Activated CD4-positive, alpha-beta memory T cell treated with anti-CD3 and anti-CD28 coated beads, Interleukin-2, amount 10 ng/mL, durations not matched to agents 7 days and 5 days (primary cell): Measurements from ENCODE around the gene NMT1. TPM values are rescaled to one million over a fixed set of nuclear protein-coding genes. Genes with fewer than 3 reads are reported as not detected.

ENCODE experiments used
- CTCF ChIA-PET: fragments of 350-600 bp; sonication (Branson Sonifier 250); formaldehyde crosslinking; loops from one replicate; lab custom pipeline; 2021; ENCODE audit warnings: antibody characterized with exemption, inconsistent platforms; lab: Charles Lee
- POLR2A ChIA-PET: fragments of 350-600 bp; sonication (Branson Sonifier 250); formaldehyde crosslinking; loops from one replicate; lab custom pipeline; 2021; ENCODE audit warnings: antibody characterized with exemption; lab: Charles Lee
- DNase-seq: peaks from one replicate; pipeline ENCODE4 v3.0.0-alpha.2; 2020
- H3K27ac Mint-ChIP-seq: one replicate; pipeline ENCODE4 v1.8.0; 2021; ENCODE audit warnings: mild to moderate bottlenecking, mixed read lengths
- H3K27me3 Mint-ChIP-seq: one replicate; pipeline ENCODE4 v1.8.0; 2021; ENCODE audit warnings: mixed read lengths
- H3K36me3 Mint-ChIP-seq: one replicate; pipeline ENCODE4 v1.8.0; 2021; ENCODE audit warnings: low read depth, mixed read lengths
- H3K4me1 Mint-ChIP-seq: one replicate; pipeline ENCODE4 v1.8.0; 2021; ENCODE audit warnings: mixed read lengths
- H3K4me3 Mint-ChIP-seq: one replicate; pipeline ENCODE4 v1.8.0; 2021; ENCODE audit warnings: mild to moderate bottlenecking, mixed read lengths
- H3K9me3 Mint-ChIP-seq: one replicate; pipeline ENCODE4 v1.8.0; 2021; ENCODE audit warnings: mixed read lengths
- total RNA-seq, 2 experiments: library from RNA; stranded (reverse); gene quantifications; one replicate each; pipeline ENCODE4 v1.2.3, GENCODE V29; 2021

NMT1 gene
- total RNA-seq, 2 experiments from 2014 or later, result 114 TPM

- H3K9me3 Mint-ChIP-seq, result no peaks in the 10 kb centered on the region
- peak overlapping the region; percentile 96 for H3K27ac Mint-ChIP-seq
- ChIA-PET CTCF (interaction anchor here (0.6 to 3.8 kb wide), 6 partner anchors 10 to 89 kb away, joined by 3 to 23 read pairs (median 4); partner anchors contain the start of gene ACBD4), POLR2A (interaction anchor here (0.6 to 6.6 kb wide), 24 partner anchors 10 to 875 kb away, joined by 3 to 159 read pairs (median 4); partner anchors contain the start of genes ACBD4, C1QL1, CCDC43 and DCAKD)
- H3K4me3 Mint-ChIP-seq, result peak overlapping the region; percentile 89
- no peak for DNase-seq
- H3K36me3 Mint-ChIP-seq, result peaks cover 18% of the 10 kb centered on the region
- H3K4me1 Mint-ChIP-seq, result peaks cover 42% of the 10 kb centered on the region
- no peaks in the 10 kb centered on the region for H3K27me3 Mint-ChIP-seq
These were observed 589 bp downstream of the NMT1 start for GRCh38 chr17:45061606-45062205.

- ChIA-PET CTCF (interaction anchor here (1.1 to 3.8 kb wide), 2 partner anchors 14 to 72 kb away, joined by 9 to 23 read pairs; partner anchors contain the start of gene ACBD4), POLR2A (interaction anchor here (0.6 to 6.6 kb wide), 5 partner anchors 13 to 87 kb away, joined by 3 to 159 read pairs (median 3); partner anchors contain the start of gene DCAKD)
- Mint-ChIP-seq H3K4me1 (peaks cover 45% of the 10 kb centered on the region), H3K4me3 (no peak overlapping the region), H3K9me3 (no peaks in the 10 kb centered on the region), H3K36me3 (peaks cover 31% of the 10 kb centered on the region), H3K27ac (no peak overlapping the region), H3K27me3 (no peaks in the 10 kb centered on the region)
- DNase-seq, result no peak
These were observed 2.1 kb downstream of the NMT1 start for GRCh38 chr17:45063198-45063597.

GRCh38 chr17:45067637-45068036, 6.5 kb downstream of the NMT1 start:
- Mint-ChIP-seq H3K27me3 (no peaks in the 10 kb centered on the region), H3K27ac (no peak overlapping the region), H3K9me3 (no peaks in the 10 kb centered on the region), H3K36me3 (peaks cover 35% of the 10 kb centered on the region), H3K4me3 (no peak overlapping the region), H3K4me1 (peaks cover 23% of the 10 kb centered on the region)
- DNase-seq, result no peak
- ChIA-PET CTCF (interaction anchor here (0.8 kb wide), 1 partner anchor 68 kb away, joined by 4 read pairs; the partner anchor contains the start of gene ACBD4), POLR2A (interaction anchor here (1.7 to 2.2 kb wide), 2 partner anchors 9 to 17 kb away, joined by 4 to 10 read pairs; partner anchors contain the start of gene DCAKD)

GRCh38 chr17:45070001-45070400, 8.9 kb downstream of the NMT1 start:
- Mint-ChIP-seq H3K27me3 (no peaks in the 10 kb centered on the region), H3K4me1 (peaks cover 12% of the 10 kb centered on the region), H3K9me3 (no peaks in the 10 kb centered on the region), H3K4me3 (no peak overlapping the region), H3K27ac (no peak overlapping the region), H3K36me3 (peaks cover 39% of the 10 kb centered on the region)
- POLR2A ChIA-PET, result no interaction called here
- CTCF ChIA-PET, result no interaction called here
- DNase-seq, result no peak

GRCh38 chr17:45070809-45071208, 9.7 kb downstream of the NMT1 start:
- POLR2A ChIA-PET, result interaction anchor here (1.7 kb wide), 1 partner anchor 9 kb away, joined by 17 read pairs; the partner anchor contains the start of gene NMT1
- Mint-ChIP-seq H3K4me3 (no peak overlapping the region), H3K27ac (no peak overlapping the region), H3K9me3 (no peaks in the 10 kb centered on the region), H3K4me1 (peaks cover 13% of the 10 kb centered on the region), H3K27me3 (no peaks in the 10 kb centered on the region), H3K36me3 (peaks cover 39% of the 10 kb centered on the region)
- CTCF ChIA-PET, result interaction anchor here (1.3 kb wide), 1 partner anchor 29 kb away, joined by 5 read pairs; no protein-coding TSS in a partner anchor
- no peak for DNase-seq

GRCh38 chr17:45073414-45074070, 12.4 kb downstream of the NMT1 start:
- no peak for DNase-seq
- ChIA-PET CTCF (no interaction called here), POLR2A (interaction anchor here (1.0 to 1.1 kb wide), 2 partner anchors 12 to 23 kb away, joined by 3 to 4 read pairs; partner anchors contain the start of gene NMT1)
- no peaks in the 10 kb centered on the region for H3K27me3 Mint-ChIP-seq
- H3K36me3 Mint-ChIP-seq, result peaks cover 33% of the 10 kb centered on the region
- no peak overlapping the region for H3K27ac Mint-ChIP-seq
- H3K9me3 Mint-ChIP-seq, result no peaks in the 10 kb centered on the region
- no peak overlapping the region for H3K4me3 Mint-ChIP-seq
- H3K4me1 Mint-ChIP-seq, result peaks cover 28% of the 10 kb centered on the region

- no peak overlapping the region for H3K4me3 Mint-ChIP-seq
- no peaks in the 10 kb centered on the region for H3K9me3 Mint-ChIP-seq
- H3K27me3 Mint-ChIP-seq, result no peaks in the 10 kb centered on the region
- no peak for DNase-seq
- H3K36me3 Mint-ChIP-seq, result peaks cover 38% of the 10 kb centered on the region
- CTCF ChIA-PET, result no interaction called here
- POLR2A ChIA-PET, result interaction anchor here (1.7 kb wide), 1 partner anchor 9 kb away, joined by 10 read pairs; no protein-coding TSS in a partner anchor
- no peak overlapping the region for H3K27ac Mint-ChIP-seq
- H3K4me1 Mint-ChIP-seq, result peaks cover 26% of the 10 kb centered on the region
These were observed 16.5 kb downstream of the NMT1 start for GRCh38 chr17:45077643-45078042.

- Mint-ChIP-seq H3K27ac (no peak overlapping the region), H3K27me3 (no peaks in the 10 kb centered on the region), H3K36me3 (peaks cover 29% of the 10 kb centered on the region), H3K9me3 (no peaks in the 10 kb centered on the region), H3K4me1 (peaks cover 15% of the 10 kb centered on the region), H3K4me3 (no peak overlapping the region)
- no peak for DNase-seq
- POLR2A ChIA-PET, result no interaction called here
- CTCF ChIA-PET, result interaction anchor here (1.2 kb wide), 1 partner anchor 18 kb away, joined by 4 read pairs; no protein-coding TSS in a partner anchor
These were observed 20.1 kb downstream of the NMT1 start for GRCh38 chr17:45081047-45081703.

- Mint-ChIP-seq H3K4me1 (peaks cover 7% of the 10 kb centered on the region), H3K27me3 (no peaks in the 10 kb centered on the region), H3K4me3 (no peak overlapping the region), H3K36me3 (peaks cover 49% of the 10 kb centered on the region), H3K27ac (no peak overlapping the region), H3K9me3 (no peaks in the 10 kb centered on the region)
- POLR2A ChIA-PET, result interaction anchor here (1.0 kb wide), 1 partner anchor 23 kb away, joined by 3 read pairs; no protein-coding TSS in a partner anchor
- DNase-seq, result no peak
- CTCF ChIA-PET, result interaction anchor here (0.9 to 5.6 kb wide), 3 partner anchors 9 to 116 kb away, joined by 3 to 26 read pairs (median 6); no protein-coding TSS in a partner anchor
These were observed 25.3 kb downstream of the NMT1 start for GRCh38 chr17:45086391-45086790.

- ChIA-PET CTCF (interaction anchor here (5.6 kb wide), 1 partner anchor 12 kb away, joined by 26 read pairs; no protein-coding TSS in a partner anchor), POLR2A (interaction anchor here (1.0 kb wide), 1 partner anchor 24 kb away, joined by 3 read pairs; no protein-coding TSS in a partner anchor)
- no peaks in the 10 kb centered on the region for H3K9me3 Mint-ChIP-seq
- no peak for DNase-seq
- no peaks in the 10 kb centered on the region for H3K27me3 Mint-ChIP-seq
- no peak overlapping the region for H3K4me3 Mint-ChIP-seq
- H3K4me1 Mint-ChIP-seq, result peaks cover 7% of the 10 kb centered on the region
- H3K36me3 Mint-ChIP-seq, result peaks cover 46% of the 10 kb centered on the region
- H3K27ac Mint-ChIP-seq, result no peak overlapping the region
These were observed 25.9 kb downstream of the NMT1 start for GRCh38 chr17:45086865-45087503.

- Mint-ChIP-seq H3K36me3 (peaks cover 47% of the 10 kb centered on the region), H3K4me1 (peaks cover 7% of the 10 kb centered on the region)
- POLR2A ChIA-PET, result interaction anchor here (0.7 kb wide), 1 partner anchor 9 kb away, joined by 3 read pairs; no protein-coding TSS in a partner anchor
These were observed 26.4 kb downstream of the NMT1 start for GRCh38 chr17:45087504-45087975.

More at GRCh38 chr17:45087504-45087975, 26.4 kb downstream of the NMT1 start:
- H3K4me3 Mint-ChIP-seq, result no peak overlapping the region
- H3K9me3 Mint-ChIP-seq, result no peaks in the 10 kb centered on the region
- no peak for DNase-seq
- no peak overlapping the region for H3K27ac Mint-ChIP-seq
- H3K27me3 Mint-ChIP-seq, result no peaks in the 10 kb centered on the region
- CTCF ChIA-PET, result interaction anchor here (0.6 to 5.6 kb wide), 2 partner anchors 12 to 38 kb away, joined by 3 to 26 read pairs; no protein-coding TSS in a partner anchor
